Tongue (tissue), 2 donors: ENCODE data around the gene GSTK1. TPM values are rescaled to one million over a fixed set of nuclear protein-coding genes. Genes with fewer than 3 reads are reported as not detected.
"Not testable (repeated sequence)": the region's sequence is repeated elsewhere in the genome, so short reads cannot be mapped to it uniquely, and the experiment has no call there.

Experiments
- DNase-seq: peaks from one replicate; pipeline ENCODE4 v3.0.0-alpha.2; 2015
- total RNA-seq: library from RNA; depleted of rRNA; stranded (reverse); fragments of >200 nt; gene quantifications from one replicate; pipeline ENCODE4 v1.2.3, GENCODE V29; 2014

GSTK1 gene
- total RNA-seq: 95.8 TPM

DNA sequence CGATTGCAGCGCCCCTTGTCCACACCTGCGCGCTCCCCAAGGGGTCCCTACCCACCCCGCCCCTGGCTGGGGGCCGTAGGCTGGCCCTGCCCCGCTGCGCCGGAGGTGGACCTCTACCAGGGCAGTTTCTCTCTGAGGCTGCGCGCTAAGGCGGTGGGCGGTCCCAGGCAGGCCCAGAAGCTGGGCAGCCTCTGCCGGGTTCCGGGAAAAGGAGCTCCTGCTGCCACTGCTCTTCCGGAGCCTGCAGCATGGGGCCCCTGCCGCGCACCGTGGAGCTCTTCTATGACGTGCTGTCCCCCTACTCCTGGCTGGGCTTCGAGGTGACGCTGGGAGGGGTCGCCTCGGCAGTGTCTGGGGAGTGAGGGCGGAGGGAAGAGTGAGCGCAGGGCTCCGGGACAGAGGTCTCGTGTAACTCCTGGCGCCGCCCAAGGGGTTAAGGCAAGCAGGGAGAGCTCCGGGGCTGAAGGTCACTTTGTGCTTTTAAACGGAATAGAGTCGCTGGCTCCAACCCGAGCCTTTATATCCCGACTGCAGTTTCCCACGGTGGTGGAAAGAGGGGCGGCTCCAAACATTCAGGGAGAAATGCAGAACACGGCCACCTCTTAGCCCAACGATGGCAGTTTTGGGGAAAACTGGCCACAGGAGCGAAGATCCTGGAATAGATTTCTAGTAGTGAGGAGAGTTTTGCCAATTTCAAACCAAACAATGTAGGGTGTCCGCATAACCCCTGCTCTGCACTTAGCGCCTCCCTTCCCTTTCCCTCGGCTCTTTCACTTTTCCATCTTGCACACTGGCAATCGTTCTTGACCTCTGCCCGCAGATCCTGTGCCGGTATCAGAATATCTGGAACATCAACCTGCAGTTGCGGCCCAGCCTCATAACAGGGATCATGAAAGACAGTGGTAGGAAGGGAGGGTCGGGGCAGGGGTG, at the start of gene GSTK1:
Gene GSTK1, plus strand, starts transcription at position 176 of the 930 bp plus-strand sequence. Its CDS starts 73 bp downstream, at position 249.
- peak; percentile 92 for DNase-seq

- not testable (repeated sequence) for DNase-seq
Observed at GRCh38 chr7:143213478-143213877, 49.8 kb upstream of the GSTK1 start.

DNA sequence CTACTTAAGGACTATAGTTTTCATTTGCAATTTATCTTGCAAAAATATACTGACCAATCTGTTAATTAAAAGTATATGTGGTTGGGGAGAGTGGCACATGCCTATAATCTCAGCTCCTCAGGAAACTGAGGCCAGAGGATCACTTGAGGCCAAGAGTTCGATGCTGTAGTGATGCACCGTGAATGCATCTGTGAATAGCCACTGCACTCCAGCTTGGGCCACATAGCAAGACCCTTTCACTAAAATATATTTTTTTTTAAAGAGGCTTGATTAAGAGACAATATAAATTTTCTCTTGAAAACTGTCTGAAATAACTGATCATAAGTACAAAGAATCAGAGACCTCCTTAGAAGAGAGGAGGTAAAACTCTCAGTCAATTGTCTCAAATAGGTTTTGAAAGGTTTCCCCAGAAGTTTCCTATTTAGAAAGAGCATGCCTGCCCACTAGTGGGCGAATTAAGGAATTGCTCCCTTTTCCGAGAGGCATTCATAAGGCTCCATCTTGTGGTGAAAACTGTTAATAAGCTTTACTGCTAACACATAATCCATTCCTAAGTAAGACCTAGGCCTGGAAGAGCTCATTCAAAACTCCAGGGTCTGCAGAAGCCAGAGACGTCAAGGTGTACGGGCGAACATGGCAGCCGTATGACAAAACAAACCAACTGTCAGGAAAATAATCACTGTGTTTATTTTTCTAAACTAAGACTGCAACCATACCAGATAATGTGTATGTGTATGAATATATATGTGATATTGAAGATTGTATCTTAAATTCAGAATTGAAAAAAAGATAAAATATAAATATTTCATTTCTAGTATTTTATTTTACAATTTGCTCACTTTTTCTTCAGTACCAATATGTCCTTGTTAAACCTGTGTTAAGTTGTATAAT, 48.2 kb upstream of the GSTK1 start:
- peak; percentile 94 for DNase-seq

DNA sequence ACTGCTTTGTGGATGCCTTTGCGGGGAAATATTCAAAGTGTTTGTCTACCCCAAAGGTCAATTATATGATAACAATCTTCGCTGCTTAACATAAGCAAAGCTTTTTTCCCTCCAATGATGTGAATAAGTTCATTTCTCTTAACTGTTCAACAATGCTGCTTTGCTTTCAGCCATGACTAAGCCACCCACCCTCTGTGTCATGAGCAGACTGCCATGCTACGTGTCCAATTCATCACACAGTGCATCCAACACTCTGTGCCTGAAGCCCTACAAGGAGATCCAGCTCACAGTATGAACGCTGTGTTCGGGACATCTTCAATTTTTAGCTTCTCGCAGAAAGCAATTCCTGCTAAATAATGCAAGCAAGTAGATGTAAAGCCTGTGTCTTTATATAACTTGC, 47.1 kb upstream of the GSTK1 start:
- no peak for DNase-seq

DNA sequence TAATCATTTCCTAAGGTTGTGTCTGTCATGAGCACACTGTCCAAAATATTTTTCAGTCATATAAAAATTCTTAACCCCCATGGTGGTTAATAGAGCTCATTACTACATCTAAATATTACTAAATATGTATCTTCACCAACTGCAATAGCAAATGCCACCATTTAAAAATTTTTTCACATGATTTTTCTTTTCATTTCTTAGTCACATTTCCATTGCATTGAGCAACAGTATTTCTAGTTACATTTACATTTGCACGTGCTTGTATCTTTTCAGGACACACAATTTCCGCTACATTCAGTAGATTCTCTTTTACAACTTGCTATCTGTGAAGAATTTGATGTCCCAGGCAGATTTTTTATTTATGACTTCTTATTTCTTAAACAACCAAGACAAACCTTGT, 46.6 kb upstream of the GSTK1 start:
- DNase-seq: no peak

DNA sequence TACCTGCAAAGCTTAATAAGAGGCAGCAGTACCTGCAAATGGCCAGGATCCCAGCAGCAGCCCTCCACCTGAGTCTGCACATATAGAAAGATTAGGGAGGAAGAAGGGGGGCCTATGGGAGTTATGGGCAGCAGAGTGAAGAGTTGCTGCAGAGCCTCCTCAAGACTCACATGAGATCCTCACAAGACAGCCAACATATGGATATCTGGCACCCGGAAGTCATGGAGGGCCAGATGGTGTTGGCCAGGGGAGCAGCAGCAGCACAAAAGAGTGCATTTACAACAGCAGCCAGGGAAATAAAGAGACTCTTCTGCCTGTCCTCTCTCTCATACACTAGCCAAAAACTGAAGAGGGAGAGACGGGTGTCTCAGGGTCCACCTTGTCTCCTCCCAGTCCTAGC, 45.4 kb upstream of the GSTK1 start:
- no peak for DNase-seq

DNA sequence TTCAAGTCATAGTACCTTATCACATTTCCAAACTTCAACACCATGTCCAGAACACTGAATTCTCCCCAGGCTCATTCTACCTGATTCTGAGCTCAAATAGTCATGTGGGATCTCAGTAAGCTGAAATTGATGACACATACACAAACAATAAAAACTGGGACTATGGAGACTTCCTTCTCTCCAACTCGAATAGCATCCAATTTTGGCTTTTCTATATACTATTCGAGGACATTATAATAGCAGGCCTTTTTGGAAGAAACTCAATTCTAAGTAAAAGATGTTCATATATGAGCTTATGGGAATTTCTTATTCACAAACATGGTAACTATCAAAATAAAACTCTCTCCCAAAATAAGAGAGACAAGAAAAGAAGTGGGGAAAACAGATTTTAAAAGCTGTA, 42.0 kb upstream of the GSTK1 start:
- DNase-seq: no peak

DNA sequence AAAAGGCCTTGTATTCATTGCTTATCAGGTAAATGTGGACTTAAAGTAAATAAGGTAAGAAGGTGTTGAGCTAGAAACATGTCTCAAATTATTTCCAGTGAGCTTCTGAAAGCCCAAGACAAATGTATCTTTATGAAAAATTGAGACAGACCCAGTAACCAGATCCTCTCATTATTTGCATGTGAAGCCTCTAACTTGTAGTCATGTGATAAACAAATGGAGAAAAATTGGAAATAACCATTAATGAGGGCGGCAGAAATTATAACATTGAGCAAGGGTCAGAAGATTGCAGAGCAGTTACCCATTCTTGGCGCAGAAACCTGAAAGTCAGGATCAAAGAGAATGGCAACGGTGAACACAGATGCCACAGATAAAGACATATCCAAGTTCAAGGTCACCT, 41.5 kb upstream of the GSTK1 start, which contains the start of gene TAS2R40:
Gene TAS2R40, plus strand, starts transcription at position 301 of the 400 bp plus-strand sequence. Its CDS starts 42 bp downstream, at position 343.
- DNase-seq: no peak

- no peak for DNase-seq
Observed at GRCh38 chr7:143222782-143223181, 40.5 kb upstream of the GSTK1 start.

DNA sequence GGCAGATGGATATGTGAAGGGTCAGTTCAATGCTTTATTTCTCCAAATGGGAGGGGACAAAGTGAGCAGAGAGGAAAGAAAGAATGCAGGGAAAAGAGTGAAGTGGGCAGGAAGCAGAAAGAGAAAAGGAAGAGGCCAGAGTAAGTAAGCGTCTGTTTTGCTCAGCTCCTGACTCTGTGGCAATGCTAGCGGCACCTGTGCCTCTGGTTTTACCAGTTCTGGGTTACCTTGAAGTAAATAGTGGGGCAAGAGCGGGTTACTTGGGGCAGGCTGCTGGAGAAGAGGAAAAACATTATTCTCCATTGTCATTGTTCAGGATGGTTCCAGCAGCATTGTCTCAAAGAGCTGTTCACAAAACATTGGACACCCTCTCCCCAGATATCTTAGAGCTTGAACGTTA, 39.5 kb upstream of the GSTK1 start:
- DNase-seq: no peak

- DNase-seq: no peak
Observed at GRCh38 chr7:143225047-143225446, 38.2 kb upstream of the GSTK1 start.

DNA sequence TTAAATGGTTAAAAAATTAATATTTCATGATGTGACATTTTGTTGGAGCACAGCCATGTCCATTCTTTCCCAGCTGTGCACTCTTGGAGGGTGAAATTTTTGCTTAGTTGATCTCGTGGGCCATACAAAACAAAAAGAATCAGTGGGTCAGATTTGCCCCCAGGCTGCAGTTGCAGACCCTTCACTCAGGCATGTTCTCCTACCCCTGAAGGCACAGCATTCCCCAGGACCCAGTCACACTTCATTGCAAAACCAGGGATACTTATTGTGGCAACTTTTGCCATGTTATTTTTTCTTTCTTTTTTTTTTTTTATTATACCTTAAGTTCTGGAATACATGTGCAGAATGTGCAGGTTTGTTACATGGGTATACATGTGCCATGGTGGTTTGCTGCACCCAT, 35.4 kb upstream of the GSTK1 start:
- no peak for DNase-seq

GRCh38 chr7:143229054-143229790, 34.0 kb upstream of the GSTK1 start:
- DNase-seq: peak; percentile 37

DNA sequence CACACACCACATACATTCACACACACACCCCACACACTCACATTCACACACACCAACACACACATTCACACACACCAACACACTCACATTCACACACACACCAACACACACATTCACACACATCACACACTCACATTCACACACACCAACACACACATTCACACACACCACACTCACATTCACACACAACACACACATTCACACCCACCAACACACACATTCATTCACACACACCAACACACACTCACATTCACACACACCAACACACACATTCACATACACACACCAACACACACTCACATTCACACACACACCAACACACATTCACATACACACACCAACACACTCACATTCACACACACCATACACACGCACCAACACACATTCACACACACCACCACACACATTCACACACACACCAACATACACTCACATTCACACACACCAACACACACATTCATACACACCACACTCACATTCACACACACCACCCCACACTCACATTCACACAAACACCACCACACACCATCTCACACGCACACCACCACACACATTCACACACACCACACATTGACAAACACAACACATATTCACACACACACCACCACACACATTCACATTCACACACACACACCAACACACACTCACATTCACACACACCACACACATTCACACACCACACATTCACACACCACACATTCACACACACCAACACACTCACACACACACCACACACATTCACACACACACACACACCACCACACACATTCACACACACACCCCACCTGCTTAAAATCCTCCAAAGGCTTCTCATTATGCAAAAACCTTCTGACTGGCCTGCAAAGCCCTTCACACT, 32.4 kb upstream of the GSTK1 start:
- DNase-seq: no peak

DNA sequence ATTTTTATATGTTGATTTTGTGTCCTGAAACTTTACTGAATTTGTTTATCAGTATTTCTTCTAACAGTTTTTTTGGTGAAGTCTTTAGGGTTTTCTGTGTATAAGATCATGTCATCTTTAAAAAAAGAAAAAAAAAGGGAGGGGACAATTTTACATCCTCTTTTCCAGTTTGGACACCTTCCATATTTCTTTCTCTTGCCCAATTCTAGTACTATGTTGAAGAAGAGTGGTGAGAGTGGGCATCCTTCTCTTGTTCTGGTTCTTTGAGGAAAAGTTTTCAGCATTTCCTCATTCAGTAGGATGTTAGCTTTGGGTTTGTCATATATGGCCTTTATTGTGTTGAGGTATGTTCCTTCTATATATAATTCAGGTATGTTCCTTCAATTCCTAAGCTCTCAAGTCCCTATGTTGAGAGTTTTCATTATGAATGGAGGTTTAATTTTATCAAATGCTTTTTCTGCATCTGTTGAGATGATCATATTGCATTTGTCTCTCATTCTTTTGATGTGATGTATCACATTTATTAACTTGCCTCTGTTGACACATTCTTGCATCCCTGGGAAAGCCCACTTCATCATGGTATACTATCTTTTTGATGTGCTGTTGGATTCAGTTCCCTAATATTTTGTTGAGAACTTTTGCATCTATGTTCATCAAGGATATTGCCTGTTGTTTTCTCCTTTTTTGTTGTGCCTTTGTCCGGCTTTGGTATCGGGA, 29.3 kb upstream of the GSTK1 start:
- no peak for DNase-seq

DNA sequence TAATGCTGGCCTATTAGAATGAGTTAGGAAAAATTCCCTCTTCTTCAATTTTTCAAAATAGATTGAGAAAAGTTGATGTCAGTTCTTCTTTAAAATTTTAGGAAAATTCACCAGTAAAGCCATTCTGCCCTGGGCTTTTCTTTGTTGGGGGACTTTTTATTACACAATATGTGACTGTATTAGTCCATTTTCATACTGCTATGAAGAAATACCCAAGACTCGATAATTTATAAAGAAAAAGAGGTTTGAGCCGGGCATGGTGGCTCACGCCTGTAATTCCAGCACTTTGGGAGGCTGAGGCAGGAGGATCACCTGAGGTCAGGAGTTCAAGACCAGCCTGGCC, 28.7 kb upstream of the GSTK1 start:
- DNase-seq: no peak

DNA sequence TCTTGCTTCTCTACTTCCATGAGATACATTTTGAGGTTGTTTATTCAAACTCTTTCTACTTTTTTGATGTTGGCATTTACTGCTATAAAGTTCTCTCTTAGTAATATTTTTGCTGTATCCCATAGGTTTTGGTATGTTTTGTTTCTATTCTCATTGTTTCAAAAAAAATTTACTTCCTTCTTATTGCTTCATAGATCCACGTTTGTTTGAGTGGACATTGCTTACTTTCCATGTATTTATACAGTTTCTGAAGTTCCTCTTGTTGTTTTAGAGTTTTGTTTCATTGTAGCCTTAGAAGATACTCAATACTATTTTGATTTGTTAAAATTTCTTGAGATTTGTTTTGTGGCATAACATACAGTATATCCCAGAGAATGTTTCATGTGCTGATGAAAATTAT, 27.7 kb upstream of the GSTK1 start:
- DNase-seq: no peak

DNA sequence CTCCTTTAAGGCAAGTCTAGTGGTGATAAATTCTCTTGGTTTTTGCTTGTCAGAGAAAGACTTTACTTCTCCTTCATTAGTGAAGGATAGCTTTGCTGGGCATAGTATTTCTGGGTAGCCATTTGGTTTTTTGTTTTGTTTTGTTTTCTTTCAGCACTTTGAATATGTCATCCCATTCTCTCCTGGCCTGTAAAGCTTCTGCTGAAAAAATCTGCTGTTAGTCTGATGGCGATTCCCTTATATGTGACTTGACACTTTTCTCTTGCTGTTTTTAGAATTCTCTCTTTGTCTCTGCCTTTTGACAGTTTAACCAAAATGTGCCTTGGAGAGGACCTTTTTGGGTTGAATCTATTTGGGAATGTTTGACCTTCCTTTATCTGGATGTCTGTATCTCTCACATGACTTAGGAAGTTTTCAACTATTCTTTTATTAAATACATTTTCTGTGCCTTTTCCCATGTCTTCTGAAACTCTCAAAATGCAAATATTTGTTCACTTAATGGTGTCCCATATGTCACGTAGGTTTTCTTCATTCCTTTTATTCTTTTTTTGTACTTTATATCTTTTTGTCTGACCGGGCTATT, 26.7 kb upstream of the GSTK1 start:
- DNase-seq: no peak

GRCh38 chr7:143237366-143237765, 25.9 kb upstream of the GSTK1 start:
- no peak for DNase-seq

- no peak for DNase-seq
Observed at GRCh38 chr7:143238289-143238980, 24.8 kb upstream of the GSTK1 start.
